Thyroid gland (tissue), 4 donors: ENCODE data around the gene DTHD1.

ENCODE experiments used
- POLR2A ChIP-seq, 2 donors: fragments of 450-650 bp; IDR thresholded peaks; one replicate each; pipeline ENCODE4 v1.6.1; 2017; ENCODE audit warnings: antibody characterized with exemption in 2 of 2, mild to moderate bottlenecking in 2 of 2, moderate library complexity in 1 of 2
- TF ChIP-seq, protein P1 (sequence below), 6 experiments: fragments of 200-600 bp in 3 of 6; fragments of 450-650 bp in 3 of 6; sonication (generic) in 3 of 6; IDR thresholded peaks; one replicate each; pipeline ENCODE4 v1.5.1; 2016 to 2019; ENCODE audit warnings: antibody characterized with exemption in 6 of 6, mild to moderate bottlenecking in 2 of 6, inconsistent platforms in 1 of 6, moderate library complexity in 1 of 6

DNA sequence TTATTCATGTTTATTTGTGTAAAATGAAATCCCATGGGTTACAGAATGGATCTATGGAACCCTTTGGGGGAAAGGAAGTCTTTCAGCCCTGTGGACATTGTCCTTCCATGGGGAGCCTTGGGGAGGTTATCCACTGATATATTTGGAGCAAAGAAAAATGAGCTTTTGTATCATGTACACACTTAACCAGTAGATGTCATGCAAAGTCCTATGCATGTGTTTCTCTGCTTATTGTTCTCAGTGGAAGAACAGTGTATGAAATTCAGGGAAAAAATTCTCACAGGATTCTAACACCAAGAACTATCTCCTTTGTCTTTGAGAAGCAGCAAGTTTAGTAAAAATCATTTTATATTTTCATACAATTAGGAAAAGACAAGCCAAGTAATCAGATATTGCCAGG is 105.3 kb downstream of the DTHD1 start:
- TF ChIP-seq, protein P1, sequence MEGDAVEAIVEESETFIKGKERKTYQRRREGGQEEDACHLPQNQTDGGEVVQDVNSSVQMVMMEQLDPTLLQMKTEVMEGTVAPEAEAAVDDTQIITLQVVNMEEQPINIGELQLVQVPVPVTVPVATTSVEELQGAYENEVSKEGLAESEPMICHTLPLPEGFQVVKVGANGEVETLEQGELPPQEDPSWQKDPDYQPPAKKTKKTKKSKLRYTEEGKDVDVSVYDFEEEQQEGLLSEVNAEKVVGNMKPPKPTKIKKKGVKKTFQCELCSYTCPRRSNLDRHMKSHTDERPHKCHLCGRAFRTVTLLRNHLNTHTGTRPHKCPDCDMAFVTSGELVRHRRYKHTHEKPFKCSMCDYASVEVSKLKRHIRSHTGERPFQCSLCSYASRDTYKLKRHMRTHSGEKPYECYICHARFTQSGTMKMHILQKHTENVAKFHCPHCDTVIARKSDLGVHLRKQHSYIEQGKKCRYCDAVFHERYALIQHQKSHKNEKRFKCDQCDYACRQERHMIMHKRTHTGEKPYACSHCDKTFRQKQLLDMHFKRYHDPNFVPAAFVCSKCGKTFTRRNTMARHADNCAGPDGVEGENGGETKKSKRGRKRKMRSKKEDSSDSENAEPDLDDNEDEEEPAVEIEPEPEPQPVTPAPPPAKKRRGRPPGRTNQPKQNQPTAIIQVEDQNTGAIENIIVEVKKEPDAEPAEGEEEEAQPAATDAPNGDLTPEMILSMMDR (IDR thresholded peaks at IDR 0.05), result no peak
- TF ChIP-seq POLR2A (IDR thresholded peaks at IDR 0.05), result no peak
